ENCODE data around the gene EHMT1. TPM values are rescaled to one million over a fixed set of nuclear protein-coding genes. Genes with fewer than 3 reads are reported as not detected.

The EHMT1 gene
- total and polyA plus RNA-seq, 9 of the 15 experiments (the other 6 are each of a cell fraction or from before 2014, with no cell fraction given): 2.2 to 76.0 (median 36.4) TPM

DNA sequence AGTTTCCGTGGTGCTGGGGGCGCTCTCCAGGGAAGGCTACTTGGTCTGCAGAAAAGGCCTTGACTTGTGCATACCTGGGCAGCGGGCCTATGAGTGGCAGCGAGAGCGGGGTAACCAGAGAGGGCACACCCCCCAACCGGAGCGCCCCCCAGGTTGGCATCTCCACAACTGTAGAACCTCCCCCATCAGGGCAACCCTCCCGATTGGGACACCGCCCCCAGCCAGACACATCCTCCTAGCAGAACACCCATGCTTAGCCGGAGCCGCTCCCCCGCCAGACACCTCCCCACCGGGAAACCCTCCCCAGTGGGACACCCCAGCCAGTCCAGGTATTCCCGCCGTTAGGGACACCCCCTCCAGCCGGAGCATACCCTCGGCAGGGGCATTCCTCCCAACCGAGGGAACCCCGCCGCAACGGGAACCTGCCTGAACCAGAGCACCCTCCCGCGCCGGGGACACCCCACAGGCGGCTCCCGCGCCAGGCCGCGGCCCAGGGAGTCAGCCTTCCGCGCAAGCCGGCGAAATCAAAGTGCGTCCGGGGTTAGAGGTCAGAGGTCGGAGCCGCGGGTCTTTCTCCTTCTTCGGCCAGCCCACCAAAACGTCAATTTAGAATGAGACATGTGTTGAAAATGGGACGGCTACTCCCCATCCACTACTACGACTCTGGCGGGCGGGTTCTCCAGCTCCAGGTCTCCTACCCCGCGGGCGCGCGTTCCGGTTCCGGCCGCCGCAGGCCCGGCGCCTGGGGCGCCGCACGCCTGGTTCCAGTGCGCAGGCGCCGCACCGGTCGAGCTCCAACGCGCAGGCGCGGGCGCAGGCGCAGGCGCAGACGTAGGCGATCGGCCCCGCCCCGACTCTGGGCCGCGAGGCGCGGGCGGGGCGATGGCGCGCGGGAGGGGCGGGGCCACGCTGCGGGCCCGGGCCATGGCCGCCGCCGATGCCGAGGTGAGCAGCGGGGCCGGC lies at the start of gene EHMT1 (continued):
- TF ChIP-seq, protein P1, sequence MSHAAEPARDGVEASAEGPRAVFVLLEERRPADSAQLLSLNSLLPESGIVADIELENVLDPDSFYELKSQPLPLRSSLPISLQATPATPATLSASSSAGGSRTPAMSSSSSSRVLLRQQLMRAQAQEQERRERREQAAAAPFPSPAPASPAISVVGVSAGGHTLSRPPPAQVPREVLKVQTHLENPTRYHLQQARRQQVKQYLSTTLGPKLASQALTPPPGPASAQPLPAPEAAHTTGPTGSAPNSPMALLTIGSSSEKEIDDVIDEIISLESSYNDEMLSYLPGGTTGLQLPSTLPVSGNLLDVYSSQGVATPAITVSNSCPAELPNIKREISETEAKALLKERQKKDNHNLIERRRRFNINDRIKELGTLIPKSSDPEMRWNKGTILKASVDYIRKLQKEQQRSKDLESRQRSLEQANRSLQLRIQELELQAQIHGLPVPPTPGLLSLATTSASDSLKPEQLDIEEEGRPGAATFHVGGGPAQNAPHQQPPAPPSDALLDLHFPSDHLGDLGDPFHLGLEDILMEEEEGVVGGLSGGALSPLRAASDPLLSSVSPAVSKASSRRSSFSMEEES (CRISPR knock-in tag; IDR thresholded peaks at IDR 0.05): no peak
- TF ChIP-seq, protein P2, sequence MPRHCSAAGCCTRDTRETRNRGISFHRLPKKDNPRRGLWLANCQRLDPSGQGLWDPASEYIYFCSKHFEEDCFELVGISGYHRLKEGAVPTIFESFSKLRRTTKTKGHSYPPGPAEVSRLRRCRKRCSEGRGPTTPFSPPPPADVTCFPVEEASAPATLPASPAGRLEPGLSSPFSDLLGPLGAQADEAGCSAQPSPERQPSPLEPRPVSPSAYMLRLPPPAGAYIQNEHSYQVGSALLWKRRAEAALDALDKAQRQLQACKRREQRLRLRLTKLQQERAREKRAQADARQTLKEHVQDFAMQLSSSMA (CRISPR knock-in tag; IDR thresholded peaks at IDR 0.05): 0 out of 2 replicates have a peak, but pooled peaks have one; percentile 79
- TF ChIP-seq ELK3 (CRISPR knock-in tag; IDR thresholded peaks at IDR 0.05) (peak; percentile 44; the same call in 1 of the 2 replicates), ZNF644 (tag; IDR thresholded peaks at IDR 0.05; ENCODE audit: low read depth) (no peak), ARID1B (IDR thresholded peaks at IDR 0.05) (no peak), RFX7 (CRISPR knock-in tag; IDR thresholded peaks at IDR 0.05) (no peak), ZNF23 (CRISPR knock-in tag; IDR thresholded peaks at IDR 0.05) (no peak), ZKSCAN3 (CRISPR knock-in tag; IDR thresholded peaks at IDR 0.05) (no peak), MGA (IDR thresholded peaks at IDR 0.05) (no peak), ZNF507 (tag; conservative IDR thresholded peaks at IDR 0.05) (no peak), ZNF77 (CRISPR knock-in tag; IDR thresholded peaks at IDR 0.05) (0 out of 2 replicates have a peak, but pooled peaks have one; percentile 53), DACH1 (IDR thresholded peaks at IDR 0.05; ENCODE audit: partially characterized antibody) (no peak)
